Left cardiac atrium (tissue), 4 donors: ENCODE data around the gene TRIM62. TPM values are rescaled to one million over a fixed set of nuclear protein-coding genes. Genes with fewer than 3 reads are reported as not detected.
"Not testable (repeated sequence)": the region's sequence is repeated elsewhere in the genome, so short reads cannot be mapped to it uniquely, and the experiment has no call there.

Experiments used
- ATAC-seq, 2 donors: fragments of 200-7000 bp; cut with Tn5 transposase; one replicate each; pipeline ENCODE4 v1.9.1; 2020; ENCODE audit warnings: mild to moderate bottlenecking in 2 of 2, moderate library complexity in 2 of 2
- DNase-seq: peaks from one replicate; pipeline ENCODE4 v3.0.0-alpha.2; 2020
- intact Hi-C, 2 donors: fragments of 100-400 bp; cut with DNase I; formaldehyde crosslinking; loops; one replicate each; pipeline versions ENCODE4 v1.14.1 to v1.15.1; 2022 to 2023
- total RNA-seq, 2 donors: library from RNA; stranded (reverse); fragmentation: NEBNext Ultra II Directional; extraction: Animal tissue kit (Norgen Biotek cat#: 25700); gene quantifications; one replicate each; pipeline ENCODE4 v1.2.1, GENCODE V29; 2021
- donor health status: DM: no; HTN: yes; CAD: no.
- donor health status: DM: no; HTN: yes; CAD: no; lungs with severe emphysema.
- donor health status: DM: yes; HTN: yes; CAD: no.
- donor health status: Dilated cardiomyopathy.

The TRIM62 gene
- total RNA-seq, 2 donors from 2014 or later, result 2.4 to 2.8 TPM

DNA sequence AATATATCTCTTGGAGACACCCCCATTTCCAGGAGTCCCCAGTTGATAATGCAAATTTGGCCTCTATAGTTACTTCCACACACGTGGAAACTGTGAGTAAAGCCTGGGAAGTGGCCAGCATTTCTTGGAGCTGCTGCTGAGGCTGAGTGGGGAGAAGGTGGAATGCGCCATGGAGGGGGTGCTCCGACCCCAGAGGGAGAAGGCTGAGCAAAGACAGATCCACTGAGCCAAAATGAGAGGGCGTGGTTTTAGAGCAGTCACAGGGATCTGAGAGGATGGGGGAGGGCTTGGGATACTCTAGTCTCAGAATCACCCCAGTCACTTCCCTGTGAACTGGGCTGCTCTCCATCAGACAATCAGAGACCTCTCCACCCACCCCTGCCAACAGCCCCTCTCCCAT, 38.7 kb downstream of the TRIM62 start:
- intact Hi-C loops, result no loop called here

DNA sequence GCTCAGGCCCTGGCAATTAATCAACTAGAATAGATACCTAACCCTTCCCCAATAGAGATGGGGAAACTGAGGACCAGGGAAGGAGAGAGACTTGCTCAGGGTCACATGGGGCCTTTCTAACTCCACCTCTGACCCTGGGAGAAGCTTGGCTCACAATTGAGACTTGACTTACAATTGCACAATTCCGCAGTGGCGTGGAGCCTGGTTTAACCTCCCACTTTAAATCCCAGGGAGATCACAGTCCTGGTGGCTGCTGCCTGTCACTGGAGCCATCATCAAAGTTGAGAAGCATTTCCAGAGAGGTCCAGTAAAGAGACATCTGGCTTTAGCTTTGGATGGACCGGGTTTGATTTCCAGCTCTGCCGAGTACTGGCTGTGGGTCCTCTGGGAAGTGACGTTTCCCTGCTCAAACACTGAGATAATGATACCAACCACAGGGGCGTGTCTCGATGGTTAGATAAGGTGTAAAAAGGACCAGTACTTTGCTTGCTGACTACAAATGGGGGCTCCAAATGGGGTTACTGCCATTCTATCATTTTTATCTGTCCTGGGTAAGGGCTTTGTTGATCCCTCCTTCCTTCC, 39.3 kb downstream of the TRIM62 start:
- DNase-seq (no peak), ATAC-seq (peak; percentile 8 to 54)
- intact Hi-C loops, result no loop called here

More for the DNA sequence above, 38.7 kb downstream of the TRIM62 start:
- peak; percentile 38 for DNase-seq
- ATAC-seq, result peak; percentile 25 to 41

DNA sequence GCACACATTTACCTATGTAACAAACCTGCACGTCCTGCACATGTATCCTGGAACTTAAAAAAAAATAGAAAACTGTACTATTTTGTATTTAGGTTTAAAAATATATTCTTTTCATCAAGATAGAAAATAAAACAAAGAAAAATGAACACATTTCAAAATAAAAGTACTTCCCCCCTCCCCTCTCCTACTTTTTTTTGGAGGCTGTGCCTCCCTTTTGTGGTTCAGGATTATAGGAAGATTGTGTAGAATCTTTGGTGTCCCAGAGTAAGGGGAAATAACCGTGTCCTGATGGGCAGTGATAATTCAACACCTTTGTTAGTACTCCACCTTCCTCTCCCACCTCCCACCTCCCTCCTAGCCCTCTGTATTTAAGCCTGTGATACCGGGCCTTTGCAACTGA, 40.1 kb downstream of the TRIM62 start:
- intact Hi-C loops, result no loop called here
- DNase-seq (no peak), ATAC-seq (no peak)

DNA sequence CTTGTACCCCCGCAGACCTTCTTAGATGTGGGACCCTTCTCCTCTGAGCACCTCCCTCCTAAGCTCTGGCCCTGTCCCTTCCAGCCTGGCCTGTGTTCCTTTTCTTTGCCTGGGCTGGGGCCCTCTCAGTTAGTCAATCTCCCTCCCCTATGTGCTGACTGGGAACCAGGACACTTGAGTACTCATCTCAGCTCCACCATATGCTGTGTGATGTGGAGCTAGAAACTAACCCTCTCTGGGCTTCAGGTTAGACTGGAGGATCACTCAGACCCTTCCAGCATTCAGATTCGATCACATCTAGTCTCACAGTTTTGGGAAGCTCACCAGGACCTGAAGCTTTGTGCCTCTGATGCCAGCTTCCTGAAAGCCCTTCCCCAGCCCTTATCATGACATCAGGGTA, 40.6 kb downstream of the TRIM62 start:
- ATAC-seq (no peak), DNase-seq (no peak)
- intact Hi-C loops, result no loop called here

DNA sequence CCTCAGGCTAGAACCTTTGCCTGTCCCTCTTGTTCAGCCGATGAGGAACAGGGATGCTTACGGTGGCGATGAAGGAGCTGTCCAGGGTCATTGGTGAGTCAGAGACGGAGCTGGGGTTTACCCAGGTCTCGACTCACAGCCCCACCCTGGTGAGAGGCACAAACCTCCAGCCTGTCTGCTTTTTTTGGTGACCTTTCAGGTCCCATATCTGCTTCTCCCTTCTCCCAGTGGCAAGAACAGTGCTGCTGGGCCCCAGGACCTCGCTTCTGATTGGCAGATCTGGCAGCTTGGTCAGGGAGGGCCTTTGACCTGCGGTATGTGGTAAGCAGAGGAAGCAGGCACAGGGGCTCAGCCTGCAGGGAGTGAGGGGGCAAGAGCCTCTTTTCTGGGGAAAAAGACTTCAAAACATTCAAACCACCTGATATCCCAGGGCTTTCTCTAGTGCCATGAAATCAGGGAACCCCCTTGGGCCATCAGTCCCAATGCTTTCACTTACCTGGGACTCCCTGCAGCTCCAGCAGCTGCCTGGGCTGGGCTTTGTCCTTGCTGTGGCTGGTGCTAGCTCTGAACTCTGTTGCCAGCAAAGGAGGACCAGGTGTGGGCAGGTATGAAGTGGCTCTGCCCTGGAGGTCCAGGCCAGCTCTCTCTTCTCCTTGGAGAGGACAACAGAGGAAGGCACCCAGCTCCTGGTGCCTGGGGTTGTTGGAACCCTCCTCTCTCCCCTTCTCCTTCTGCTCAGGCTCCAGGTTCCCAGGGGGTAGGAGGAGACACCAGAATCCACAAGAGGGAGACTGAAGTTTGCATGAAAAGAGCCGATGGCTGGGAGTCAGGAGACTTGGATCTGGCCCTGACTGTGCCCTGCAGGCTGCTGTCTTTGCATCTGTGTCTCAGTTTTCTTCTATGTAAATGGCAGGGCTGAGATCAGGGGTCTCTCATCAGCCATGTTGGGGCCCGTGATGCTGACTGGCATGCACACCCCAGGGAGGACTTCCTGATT, 41.4 kb downstream of the TRIM62 start:
- ATAC-seq (peak in 1 of 2 donors; percentile 11), DNase-seq (no peak)
- intact Hi-C loops, result no loop called here

DNA sequence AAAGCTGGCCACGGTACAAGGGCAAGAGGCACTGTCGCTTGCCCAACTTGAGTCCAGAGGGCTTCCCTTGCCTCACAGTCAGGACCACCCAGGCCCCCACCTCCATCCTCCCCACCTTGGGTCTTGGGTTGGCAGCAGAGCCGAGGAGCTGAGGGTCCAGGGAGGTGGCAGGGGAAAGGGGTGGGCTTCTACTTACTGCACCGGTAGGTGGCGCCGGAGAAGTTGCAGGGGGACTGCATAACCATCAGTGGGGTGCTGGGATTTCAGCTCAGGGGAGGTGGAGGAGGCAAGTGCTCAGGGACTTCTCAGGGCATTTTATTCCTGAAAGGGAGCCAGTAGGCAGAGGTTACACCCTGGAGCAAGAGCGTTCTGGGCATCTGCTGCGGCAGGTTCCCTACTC, 44.0 kb downstream of the TRIM62 start:
- intact Hi-C loops, result no loop called here
- ATAC-seq (peak in 1 of 2 donors; percentile 23), DNase-seq (peak; percentile 44)

DNA sequence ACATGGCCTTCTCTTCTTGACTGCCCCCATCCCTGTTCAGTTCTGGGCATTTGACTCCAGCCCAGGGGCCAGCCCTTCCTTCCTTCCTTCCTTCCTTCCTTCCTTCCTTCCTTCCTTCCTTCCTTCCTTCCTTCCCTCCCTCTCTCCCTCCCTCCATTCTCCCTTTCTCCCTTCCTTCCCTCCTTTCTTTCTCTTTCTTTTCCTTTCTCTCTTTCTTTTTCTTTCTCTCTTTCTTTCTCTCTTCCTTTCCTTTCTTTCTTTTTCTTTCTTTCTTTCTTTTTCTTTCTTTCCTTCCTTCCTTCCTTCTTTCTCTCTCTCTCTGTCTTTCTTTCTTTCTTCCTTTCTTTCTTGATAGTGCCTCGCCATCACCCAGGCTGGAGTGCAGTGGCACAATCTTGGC, 45.8 kb downstream of the TRIM62 start:
- DNase-seq, ATAC-seq, intact Hi-C loops: not testable (repeated sequence)

DNA sequence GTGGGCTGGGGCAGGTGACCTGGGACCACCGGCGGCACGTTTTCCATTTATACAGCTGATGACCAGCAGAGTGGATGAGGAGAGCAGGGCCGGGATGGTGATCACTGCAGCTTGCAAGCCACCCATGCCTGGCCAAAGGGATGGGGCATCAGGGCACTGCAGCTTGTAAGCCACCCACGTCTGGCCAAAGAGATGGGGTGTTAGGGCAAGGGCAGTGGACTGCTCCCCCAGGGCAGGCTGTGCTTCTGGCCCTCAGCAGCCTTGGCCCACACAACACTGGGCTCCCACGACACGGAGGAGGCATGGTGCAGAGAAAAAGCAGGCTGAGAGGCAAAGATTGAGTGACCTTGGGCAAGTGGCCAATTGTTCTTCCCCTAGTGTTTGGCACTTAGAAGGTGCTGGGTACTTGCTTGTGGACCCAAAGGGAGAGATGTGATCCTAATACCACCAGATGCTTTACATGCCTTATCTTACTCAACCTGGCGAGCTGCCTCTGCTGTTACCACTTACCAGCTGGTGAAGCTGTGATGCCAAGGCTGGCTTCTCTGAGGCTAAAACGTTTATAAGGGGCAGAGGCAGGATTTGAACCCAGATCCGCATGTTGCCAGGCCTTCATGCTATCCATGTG, 48.3 kb downstream of the TRIM62 start:
- ATAC-seq (peak; percentile 15 to 49), DNase-seq (no peak)
- intact Hi-C loops, result no loop called here

DNA sequence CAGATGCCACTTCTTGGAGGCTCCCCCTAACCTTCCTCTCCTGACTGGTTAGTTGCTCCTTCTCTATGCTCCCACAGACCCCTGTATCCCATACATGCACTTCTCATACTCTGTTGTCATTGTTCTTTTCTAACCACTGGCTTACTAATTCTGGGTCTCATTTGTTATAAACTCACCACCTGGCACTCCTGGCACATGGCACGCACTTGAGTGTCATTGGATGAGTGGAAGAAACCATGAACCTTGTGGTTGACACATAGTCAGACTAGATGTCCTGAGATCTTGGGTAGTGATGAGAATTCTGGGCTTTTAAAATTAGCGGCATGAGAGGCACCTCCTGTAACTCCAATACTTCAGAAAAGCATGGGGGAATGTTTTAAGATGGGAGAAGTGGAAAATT, 49.3 kb downstream of the TRIM62 start:
- ATAC-seq, result no peak
- intact Hi-C loops, result no loop called here

DNA sequence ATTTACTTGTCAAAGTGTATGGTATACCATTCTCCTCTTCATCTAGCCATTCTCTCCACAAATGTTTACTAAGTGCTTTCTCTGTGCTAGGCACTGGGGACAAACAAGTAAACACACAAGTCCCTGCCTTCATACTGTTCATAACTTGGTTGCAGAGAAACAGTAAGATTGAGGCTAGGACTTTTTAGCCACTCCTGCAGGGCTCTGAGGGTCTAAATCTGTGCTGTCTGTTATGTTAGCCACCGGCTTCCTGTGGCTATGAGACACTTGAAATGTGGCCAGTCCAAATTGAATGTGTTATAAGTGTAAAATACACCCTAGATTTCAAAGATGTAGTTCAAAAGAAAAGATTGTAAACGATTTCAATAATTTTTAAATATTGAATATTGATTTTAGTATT, 50.7 kb downstream of the TRIM62 start:
- no peak for DNase-seq
- intact Hi-C loops, result no loop called here

More for the DNA sequence above, 49.3 kb downstream of the TRIM62 start:
- DNase-seq, result no peak

DNA sequence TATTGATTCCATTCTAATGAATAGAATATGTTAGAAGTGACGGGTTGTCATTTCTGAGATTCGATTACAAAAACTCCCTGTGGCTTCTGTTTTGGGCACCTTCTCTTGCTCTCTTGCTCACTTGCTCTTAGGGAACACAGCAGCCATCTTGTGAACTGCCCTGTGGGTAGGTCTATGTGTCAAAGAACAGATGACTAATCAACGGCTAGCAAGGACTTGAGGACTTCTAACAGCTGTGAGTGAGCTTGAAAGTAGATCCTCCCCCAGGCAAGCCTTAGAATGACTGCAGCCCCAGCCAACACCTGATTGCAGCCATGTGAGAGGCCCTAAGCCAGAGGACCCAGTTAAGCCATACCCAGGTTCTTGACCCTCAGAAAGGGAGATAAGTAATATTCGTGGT, 51.5 kb downstream of the TRIM62 start:
- ATAC-seq, result no peak
- intact Hi-C loops, result no loop called here
- no peak for DNase-seq

More for the DNA sequence above, 50.7 kb downstream of the TRIM62 start:
- ATAC-seq, result no peak

DNA sequence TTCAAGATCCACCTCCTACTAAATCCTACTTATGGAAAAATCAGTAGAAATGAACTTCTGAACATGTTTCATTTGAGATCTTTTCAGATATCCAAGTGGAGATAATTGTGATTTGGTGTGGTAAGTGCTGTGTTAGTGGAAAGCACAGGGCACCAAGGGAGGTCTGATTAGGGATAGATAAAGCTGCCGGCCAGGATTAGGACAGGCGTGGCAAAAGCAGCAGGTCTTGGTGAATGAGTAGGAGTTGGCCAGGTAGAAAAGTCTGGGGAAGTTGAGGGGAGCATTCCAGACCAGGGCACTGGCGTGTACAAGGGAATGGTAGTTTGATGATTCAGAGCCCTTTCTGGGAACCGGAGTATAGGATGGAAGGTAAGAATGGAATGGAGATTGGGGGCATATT, 53.1 kb downstream of the TRIM62 start:
- no peak for DNase-seq
- ATAC-seq, result no peak
- intact Hi-C loops, result no loop called here

DNA sequence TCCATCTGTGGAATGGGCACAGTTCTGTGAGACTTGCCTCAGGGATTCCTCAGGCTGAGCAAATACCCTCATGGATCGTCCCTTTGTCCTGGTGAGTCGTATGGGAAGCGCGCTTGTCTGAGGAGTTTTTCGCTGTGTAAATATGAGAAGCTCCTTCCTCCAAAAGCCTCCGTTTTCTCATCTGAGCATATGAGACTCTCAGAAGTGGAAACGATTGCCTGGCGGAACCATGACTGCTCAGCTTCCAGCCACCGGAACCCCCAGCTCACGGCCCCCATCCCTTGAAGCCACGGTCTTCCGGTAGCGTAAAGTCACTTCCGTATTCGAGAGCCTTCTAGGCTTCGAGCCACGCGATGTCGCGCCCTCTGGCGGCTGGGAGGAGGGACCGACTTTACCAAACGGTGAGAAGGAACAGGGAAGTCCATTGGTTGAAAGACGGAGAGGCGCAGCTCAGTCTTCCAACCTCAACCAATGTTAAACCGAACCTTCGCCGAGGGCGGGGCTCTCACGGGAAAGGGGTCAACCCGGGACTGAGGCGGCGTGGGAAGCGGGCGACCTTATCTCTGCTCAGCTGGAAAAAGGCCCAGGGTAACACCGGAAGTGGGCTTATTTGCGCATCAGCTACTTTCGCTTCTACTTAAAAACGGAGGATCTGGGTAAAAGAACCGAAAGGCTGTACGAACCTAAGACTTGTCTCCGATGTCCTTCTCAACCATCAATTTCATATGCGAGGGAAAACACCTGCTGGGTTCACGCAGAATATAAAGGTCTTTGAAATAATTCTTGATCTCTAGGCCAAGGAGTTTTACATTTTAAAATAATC, 54.6 kb downstream of the TRIM62 start:
- DNase-seq (peak; percentile 99), ATAC-seq (peak; percentile 99 to 100)
- intact Hi-C loops, result no loop called here

DNA sequence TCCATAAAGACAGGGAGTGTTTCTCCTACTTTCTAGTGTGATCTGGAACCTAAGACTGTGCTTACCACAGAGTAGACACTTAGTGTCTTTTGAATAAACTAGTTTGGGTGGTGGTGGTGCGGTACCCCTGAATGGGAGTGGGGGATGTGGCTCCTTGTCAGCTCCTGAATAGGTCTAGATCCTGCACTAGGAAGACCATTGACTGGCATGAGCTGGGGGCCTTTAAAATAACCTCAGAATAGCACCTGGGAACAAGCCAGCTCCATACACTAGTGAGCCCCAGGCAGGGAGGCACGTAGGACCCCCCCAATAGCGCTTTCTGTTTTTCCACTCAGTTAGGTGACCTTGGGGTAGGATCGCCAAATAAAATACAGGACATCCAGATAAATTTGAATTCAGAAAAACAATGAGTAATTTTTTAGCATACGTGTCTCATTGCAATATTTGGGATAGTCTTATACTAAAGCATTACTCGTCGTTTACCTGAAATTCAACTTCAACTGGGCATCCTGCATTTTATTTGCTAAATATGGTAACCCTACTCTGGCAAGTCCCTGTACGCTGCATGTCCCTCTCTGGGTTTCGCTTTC, 55.3 kb downstream of the TRIM62 start:
- DNase-seq (no peak), ATAC-seq (no peak)
- intact Hi-C loops, result no loop called here

DNA sequence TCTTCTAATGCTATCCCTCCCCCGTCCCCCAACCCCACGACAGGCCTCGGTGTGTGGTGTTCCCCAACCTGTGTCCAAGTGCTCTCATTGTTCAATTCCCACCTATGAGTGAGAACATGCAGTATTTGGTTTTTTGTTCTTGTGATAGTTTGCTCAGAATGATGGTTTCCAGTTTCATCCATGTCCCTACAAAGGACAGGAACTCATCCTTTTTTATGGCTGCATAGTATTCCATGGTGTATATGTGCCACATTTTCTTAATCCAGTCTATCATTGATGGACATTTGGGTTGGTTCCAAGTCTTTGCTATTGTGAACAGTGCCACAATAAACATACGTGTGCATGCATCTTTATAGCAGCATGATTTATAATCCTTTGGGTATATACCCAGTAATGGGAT, 57.2 kb downstream of the TRIM62 start:
- intact Hi-C loops, DNase-seq, ATAC-seq: not testable (repeated sequence)

DNA sequence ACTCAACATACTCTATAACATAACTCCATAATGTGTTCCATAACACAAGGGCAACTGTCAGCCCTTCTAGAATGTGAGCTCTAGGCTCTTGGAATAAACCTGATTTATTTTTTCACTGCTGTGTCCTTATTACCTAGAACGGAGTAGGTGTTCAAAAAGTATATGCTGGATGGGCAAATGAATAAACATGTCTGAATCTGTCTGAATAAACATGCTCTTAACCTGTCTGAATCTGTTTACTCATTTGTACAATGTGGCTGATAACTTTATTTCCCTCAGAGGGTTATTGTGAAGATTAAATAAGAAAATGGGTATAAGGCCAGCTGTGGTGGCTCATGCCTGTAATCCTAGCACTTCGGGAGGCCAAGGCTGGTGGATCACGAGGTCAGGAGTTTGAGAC, 58.6 kb downstream of the TRIM62 start:
- no peak for DNase-seq
- intact Hi-C loops, result no loop called here
- no peak for ATAC-seq

DNA sequence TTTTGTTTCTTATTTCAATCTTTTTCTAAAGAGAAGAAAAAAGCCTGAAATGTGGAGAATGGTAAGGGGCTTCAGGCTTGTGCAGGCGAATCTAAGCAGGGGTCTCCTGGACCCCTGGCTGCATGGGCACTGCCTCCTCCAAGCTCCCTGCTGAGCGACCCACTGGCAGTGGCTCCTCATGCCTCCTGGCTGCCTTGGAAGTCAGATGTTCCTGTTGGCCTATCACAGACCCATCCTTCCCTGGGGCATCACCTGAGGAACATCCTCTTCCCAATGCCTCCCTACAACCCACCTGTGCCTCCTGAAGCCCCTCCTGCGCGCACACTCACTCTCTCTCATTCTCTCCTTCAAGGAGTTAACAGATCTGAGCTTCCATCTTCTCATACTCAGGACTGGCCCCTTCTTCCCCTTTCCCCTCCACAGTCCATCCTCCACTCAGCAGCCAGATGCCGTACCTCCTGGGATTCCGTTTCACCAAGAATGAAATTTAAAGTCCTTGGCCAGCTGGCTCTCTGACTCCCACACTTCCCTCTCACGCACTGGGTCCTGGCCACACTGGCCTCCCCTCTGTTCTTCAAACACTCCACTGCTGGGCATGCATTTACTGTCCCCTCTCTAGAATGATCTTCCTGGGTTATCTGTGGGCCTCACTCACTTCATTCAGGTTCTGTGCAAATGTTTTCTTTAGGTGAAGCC, 59.2 kb downstream of the TRIM62 start:
- intact Hi-C loops, result no loop called here
- ATAC-seq, result no peak

DNA sequence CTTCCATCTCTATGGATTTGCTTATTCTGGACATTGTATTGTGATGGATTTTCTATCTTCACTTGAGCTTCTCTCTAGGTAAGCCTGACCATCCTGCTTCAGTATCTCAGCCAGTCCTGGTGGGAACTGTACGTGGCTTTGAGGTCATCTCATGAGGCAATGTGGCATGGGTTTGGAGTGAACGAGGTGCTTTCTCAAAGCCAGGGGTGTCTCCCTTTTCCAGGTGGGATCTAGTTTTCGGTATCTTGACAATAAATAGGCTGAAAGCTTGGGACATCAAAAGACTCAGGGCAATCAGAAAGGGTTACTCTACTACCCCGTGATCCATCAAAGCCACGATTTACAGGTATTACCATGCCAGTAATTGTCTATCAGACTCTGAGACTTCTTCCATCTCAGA, 60.1 kb downstream of the TRIM62 start:
- no peak for ATAC-seq
- DNase-seq, result no peak
- intact Hi-C loops, result no loop called here

More for the DNA sequence above, 59.2 kb downstream of the TRIM62 start:
- DNase-seq, result no peak
